ENCODE data around the gene ADAT2.

ADAT2 gene

DNA sequence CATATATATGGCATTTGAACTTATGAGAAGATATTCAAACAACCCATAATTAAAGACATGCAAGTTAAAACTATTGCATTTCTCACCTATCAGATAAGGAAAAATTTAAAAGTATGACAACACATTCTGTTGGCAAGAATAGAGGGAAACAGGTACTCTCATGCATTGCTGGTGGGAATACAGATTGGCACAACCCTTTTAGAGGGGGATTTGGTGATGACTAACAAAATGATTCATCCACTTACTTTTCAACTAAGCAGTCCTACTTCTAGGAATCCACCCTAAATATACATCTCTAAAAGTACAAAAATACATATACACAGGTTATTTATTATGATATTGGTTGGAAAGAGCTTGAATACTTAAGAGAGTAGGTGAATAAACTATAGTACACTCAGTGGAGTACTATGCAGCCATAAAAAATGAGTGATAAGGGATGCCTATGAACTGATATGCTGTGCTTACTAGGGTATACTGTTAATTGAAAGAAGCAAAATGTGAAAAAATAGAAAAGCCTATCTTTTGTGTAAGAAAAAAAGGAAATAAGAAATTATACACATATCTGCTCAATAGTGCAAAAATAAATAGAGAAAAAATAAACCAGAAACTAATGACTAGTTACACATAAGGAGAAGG is 42.2 kb downstream of the ADAT2 start:
- Histone ChIP-seq H3K4me1 (ENCODE audit: control insufficient read depth, insufficient read depth, low read length) (no peaks in the 10 kb centered on the region), H3K36me3 (ENCODE audit: control insufficient read depth in 2 of 2, insufficient read depth in 2 of 2, low read length in 2 of 2) (no peaks in the 10 kb centered on the region), H3K9me3 (ENCODE audit: control insufficient read depth in 2 of 2, low read length in 2 of 2) (no peaks in the 10 kb centered on the region), H3K9ac (ENCODE audit: low read length in 2 of 2) (no peak overlapping the region), H3K4me3 (ENCODE audit: low read length in 2 of 2) (no peak overlapping the region), H3K27ac (ENCODE audit: low read length) (no peak overlapping the region), H3K27me3 (ENCODE audit: control insufficient read depth in 1 of 2, insufficient read depth in 2 of 2, low read length in 2 of 2) (no peaks in the 10 kb centered on the region)

DNA sequence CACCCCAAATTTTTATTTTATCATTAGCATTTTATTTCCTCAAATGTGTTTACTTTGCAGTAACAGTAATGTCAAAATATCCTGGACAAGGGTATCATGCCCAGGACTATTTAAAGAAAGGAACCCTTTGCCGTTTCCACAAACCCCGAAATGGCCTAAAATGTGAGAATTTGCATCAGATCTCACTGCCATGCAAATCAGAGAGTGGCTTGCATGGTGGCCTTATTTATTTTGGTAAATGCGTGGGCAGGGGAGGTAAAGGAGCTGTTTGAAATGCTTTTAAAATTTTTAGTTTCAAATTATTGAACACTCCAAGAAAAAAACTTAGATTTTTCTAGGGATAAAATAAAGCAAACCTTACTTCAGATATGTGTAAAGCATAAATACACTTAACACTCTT is 43.8 kb downstream of the ADAT2 start:
- Histone ChIP-seq H3K4me3 (ENCODE audit: low read length in 2 of 2) (no peak overlapping the region), H3K9me3 (ENCODE audit: control insufficient read depth in 2 of 2, low read length in 2 of 2) (no peaks in the 10 kb centered on the region), H3K36me3 (ENCODE audit: control insufficient read depth in 2 of 2, insufficient read depth in 2 of 2, low read length in 2 of 2) (no peaks in the 10 kb centered on the region), H3K27me3 (ENCODE audit: control insufficient read depth in 1 of 2, insufficient read depth in 2 of 2, low read length in 2 of 2) (no peaks in the 10 kb centered on the region), H3K9ac (ENCODE audit: low read length in 2 of 2) (no peak overlapping the region), H3K27ac (ENCODE audit: low read length) (no peak overlapping the region), H3K4me1 (ENCODE audit: control insufficient read depth, insufficient read depth, low read length) (no peaks in the 10 kb centered on the region)

DNA sequence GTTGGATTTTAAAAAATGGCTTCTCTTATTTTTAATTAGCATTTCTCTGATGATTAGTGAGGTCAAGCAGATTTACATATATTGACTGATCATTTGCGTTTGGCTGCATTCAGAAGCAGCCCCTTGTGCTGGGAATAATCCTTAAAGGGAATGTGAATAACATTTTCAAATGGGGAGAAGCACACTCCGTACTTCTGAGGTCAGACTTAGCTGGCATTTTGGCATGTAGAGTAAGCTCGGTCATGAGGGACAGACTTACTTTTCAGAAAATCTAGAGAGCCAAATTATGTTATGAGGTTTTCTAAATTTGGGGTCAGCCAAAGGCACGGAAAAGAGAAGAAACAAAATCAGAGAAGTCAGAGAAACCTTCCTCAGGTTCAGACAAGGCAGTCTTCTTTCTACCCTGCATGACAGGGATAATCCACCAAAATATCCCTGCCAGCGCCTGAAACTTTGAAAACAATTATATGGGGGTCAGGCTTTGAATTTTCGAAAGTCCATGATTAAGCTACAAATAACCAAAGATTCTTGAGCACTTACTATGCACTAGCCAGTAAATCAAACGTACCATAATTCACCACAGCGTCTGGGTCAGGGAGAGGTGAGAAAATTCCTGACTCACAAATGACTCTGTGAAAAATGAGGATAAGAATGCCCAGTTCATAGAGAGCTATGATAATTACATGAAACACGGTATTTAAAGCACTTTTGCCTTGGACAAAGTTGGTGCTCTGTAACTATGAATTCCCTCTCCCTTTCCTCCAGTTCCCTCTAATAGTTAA is 44.9 kb downstream of the ADAT2 start:
- no peak overlapping the region for H3K9ac ChIP-seq (ENCODE audit: low read length in 2 of 2)
- H3K27me3 ChIP-seq (ENCODE audit: control insufficient read depth in 1 of 2, insufficient read depth in 2 of 2, low read length in 2 of 2), result no peaks in the 10 kb centered on the region
- H3K27ac ChIP-seq (ENCODE audit: low read length), result no peak overlapping the region
- H3K4me3 ChIP-seq (ENCODE audit: low read length in 2 of 2), result no peak overlapping the region
- H3K4me1 ChIP-seq (ENCODE audit: control insufficient read depth, insufficient read depth, low read length), result no peaks in the 10 kb centered on the region
- no peaks in the 10 kb centered on the region for H3K36me3 ChIP-seq (ENCODE audit: control insufficient read depth in 2 of 2, insufficient read depth in 2 of 2, low read length in 2 of 2)
- no peaks in the 10 kb centered on the region for H3K9me3 ChIP-seq (ENCODE audit: control insufficient read depth in 2 of 2, low read length in 2 of 2)

DNA sequence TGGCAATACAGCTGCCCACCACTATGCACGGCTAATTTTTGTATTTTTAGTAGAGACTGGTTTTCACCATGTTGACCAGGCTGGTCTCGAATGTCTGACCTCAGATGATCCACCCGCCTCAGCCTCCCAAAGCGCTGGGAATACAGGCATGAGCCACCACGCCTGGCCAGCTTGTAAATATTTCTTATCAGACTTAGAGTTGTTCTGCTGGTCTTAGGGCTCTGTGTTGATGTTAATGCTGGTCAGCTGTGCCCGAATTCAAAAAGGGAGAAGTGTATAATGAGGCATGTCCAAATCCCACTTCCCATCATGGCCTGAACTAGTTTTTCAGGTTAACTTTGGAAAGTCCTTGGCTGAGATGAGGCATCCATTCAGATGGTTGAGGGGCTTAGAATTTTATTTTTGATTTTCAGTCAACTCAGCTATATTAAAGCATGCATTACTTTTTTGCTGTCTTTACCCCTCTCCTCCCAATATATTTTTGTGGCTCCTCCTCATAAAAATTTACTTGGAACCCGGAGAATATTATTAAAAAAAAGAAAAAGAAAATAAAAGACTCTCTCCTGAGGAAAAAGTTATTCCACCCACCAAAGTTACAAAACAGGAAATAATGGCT is 47.7 kb downstream of the ADAT2 start:
- Histone ChIP-seq H3K27me3 (ENCODE audit: control insufficient read depth in 1 of 2, insufficient read depth in 2 of 2, low read length in 2 of 2) (no peaks in the 10 kb centered on the region), H3K9ac (ENCODE audit: low read length in 2 of 2) (no peak overlapping the region), H3K4me1 (ENCODE audit: control insufficient read depth, insufficient read depth, low read length) (no peaks in the 10 kb centered on the region), H3K9me3 (ENCODE audit: control insufficient read depth in 2 of 2, low read length in 2 of 2) (no peaks in the 10 kb centered on the region), H3K4me3 (ENCODE audit: low read length in 2 of 2) (no peak overlapping the region), H3K27ac (ENCODE audit: low read length) (no peak overlapping the region), H3K36me3 (ENCODE audit: control insufficient read depth in 2 of 2, insufficient read depth in 2 of 2, low read length in 2 of 2) (no peaks in the 10 kb centered on the region)

DNA sequence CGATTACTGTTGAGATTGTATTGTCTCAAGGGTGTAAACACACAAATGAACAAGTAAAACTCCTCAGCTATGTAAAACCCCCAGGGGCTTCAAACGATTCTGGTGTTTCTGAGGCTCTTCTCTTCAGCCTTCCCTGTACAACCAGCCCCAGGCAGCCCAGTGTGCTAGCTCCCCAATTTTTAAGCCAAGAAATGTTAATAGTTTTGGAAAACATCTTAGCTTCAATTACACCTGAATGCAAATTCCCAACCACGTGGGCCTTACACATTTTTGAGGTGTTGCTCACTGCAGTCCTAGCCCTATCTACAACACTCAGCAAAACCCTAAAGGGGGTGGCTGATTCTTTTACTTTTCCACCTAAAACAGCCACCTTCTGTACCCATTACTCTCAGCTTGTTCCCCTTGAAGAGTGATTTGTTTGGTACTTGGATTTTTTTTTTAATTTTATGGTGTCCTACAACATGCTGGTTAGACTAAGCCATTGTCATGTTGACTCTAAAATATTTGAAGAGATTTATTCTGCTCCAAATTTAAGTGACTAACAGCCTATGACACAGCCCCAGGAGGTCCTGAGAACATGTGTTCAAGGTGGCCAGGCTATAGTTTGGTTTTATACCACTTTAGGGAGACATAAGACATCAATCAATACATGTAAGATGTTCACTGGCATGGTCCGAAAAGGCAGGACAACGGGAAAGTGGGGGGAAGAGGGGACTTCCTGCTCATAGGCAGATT is 48.7 kb downstream of the ADAT2 start:
- no peaks in the 10 kb centered on the region for H3K9me3 ChIP-seq (ENCODE audit: control insufficient read depth in 2 of 2, low read length in 2 of 2)
- H3K9ac ChIP-seq (ENCODE audit: low read length in 2 of 2), result no peak overlapping the region
- no peaks in the 10 kb centered on the region for H3K4me1 ChIP-seq (ENCODE audit: control insufficient read depth, insufficient read depth, low read length)
- H3K27ac ChIP-seq (ENCODE audit: low read length), result no peak overlapping the region
- no peaks in the 10 kb centered on the region for H3K27me3 ChIP-seq (ENCODE audit: control insufficient read depth in 1 of 2, insufficient read depth in 2 of 2, low read length in 2 of 2)
- H3K36me3 ChIP-seq (ENCODE audit: control insufficient read depth in 2 of 2, insufficient read depth in 2 of 2, low read length in 2 of 2), result no peaks in the 10 kb centered on the region
- H3K4me3 ChIP-seq (ENCODE audit: low read length in 2 of 2), result no peak overlapping the region

DNA sequence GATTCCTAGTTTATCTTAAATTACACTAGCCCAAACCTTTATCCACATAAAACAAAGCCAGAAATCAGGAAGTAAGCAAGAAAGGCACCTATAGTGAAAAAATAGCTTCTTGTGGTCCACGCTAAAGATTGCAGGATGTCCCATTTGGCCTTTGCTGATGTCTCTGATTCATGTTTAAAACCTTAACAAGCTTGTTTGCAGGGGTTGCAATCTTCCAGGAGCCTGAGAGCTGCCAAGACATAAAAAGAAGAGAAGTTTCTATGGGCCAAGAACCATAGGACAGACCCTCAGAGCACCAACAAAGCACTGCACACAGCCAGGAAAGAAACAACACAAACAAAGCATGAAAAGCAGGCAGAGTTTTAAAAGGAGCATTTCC is 49.4 kb downstream of the ADAT2 start:
- no peak overlapping the region for H3K27ac ChIP-seq (ENCODE audit: low read length)
- H3K4me3 ChIP-seq (ENCODE audit: low read length in 2 of 2), result no peak overlapping the region
- no peaks in the 10 kb centered on the region for H3K36me3 ChIP-seq (ENCODE audit: control insufficient read depth in 2 of 2, insufficient read depth in 2 of 2, low read length in 2 of 2)
- H3K4me1 ChIP-seq (ENCODE audit: control insufficient read depth, insufficient read depth, low read length), result no peaks in the 10 kb centered on the region
- H3K9me3 ChIP-seq (ENCODE audit: control insufficient read depth in 2 of 2, low read length in 2 of 2), result no peaks in the 10 kb centered on the region
- H3K9ac ChIP-seq (ENCODE audit: low read length in 2 of 2), result no peak overlapping the region
- H3K27me3 ChIP-seq (ENCODE audit: control insufficient read depth in 1 of 2, insufficient read depth in 2 of 2, low read length in 2 of 2), result no peaks in the 10 kb centered on the region

DNA sequence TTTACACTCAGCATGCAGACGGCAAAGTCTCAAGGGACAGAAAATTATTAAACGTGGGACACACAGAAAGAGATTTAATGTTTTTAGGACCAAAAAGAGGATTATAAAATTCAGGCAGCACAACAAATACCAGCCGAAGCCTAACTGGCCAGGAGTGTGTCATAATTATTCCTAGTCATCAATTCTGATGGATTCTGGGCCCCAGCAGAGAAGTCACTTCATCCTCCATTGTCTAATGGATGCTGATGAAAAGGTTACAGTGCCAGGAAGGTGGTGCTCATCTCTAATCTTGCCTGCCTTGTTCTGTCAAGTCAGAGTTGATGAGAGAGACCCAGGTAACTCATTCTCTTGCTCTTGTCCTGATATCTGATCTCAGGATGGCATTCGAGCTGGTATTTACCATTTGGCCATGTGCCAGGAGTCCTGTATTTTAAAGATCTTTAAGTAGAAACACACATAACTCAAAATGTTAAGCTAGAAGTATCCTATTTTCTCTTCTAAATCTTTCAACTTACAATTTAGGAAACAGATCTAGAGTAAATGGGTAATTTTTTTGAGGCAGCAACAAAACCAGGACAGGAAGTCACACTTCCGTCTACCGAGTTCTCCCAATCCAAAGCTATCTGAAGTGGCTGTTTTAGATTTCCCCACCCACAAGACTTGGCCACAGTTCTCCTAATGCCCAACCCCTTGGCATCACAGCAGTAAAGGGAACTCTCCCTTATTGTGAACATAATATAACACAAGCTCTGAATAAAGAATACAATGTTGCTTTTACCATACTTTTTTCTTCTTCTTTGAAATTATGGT is 50.0 kb downstream of the ADAT2 start:
- H3K9ac ChIP-seq (ENCODE audit: low read length in 2 of 2), result no peak overlapping the region
- H3K36me3 ChIP-seq (ENCODE audit: control insufficient read depth in 2 of 2, insufficient read depth in 2 of 2, low read length in 2 of 2), result no peaks in the 10 kb centered on the region
- H3K4me1 ChIP-seq (ENCODE audit: control insufficient read depth, insufficient read depth, low read length), result no peaks in the 10 kb centered on the region
- H3K4me3 ChIP-seq (ENCODE audit: low read length in 2 of 2), result no peak overlapping the region
- H3K9me3 ChIP-seq (ENCODE audit: control insufficient read depth in 2 of 2, low read length in 2 of 2), result no peaks in the 10 kb centered on the region
- H3K27me3 ChIP-seq (ENCODE audit: control insufficient read depth in 1 of 2, insufficient read depth in 2 of 2, low read length in 2 of 2), result no peaks in the 10 kb centered on the region
- H3K27ac ChIP-seq (ENCODE audit: low read length), result no peak overlapping the region

DNA sequence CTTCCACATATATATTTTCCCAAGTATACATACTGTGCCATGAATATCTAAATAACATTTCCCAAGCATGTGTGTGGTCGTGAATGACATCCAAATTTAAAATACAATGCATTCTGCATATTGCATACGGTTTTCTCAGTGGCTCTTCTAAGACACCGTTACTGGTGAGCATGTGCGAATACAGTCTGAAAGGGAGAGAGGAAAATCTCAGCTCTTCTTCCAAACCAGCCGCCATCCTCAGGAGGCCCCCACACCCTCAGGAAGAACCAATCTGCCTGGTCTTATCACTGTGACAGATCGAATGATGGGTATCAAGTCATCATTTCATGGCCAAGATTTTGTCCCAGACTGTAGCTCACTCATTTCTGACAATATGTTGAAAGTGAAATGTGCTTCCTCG is 50.7 kb downstream of the ADAT2 start:
- no peak overlapping the region for H3K27ac ChIP-seq (ENCODE audit: low read length)
- H3K9ac ChIP-seq (ENCODE audit: low read length in 2 of 2), result no peak overlapping the region
- no peaks in the 10 kb centered on the region for H3K4me1 ChIP-seq (ENCODE audit: control insufficient read depth, insufficient read depth, low read length)
- H3K4me3 ChIP-seq (ENCODE audit: low read length in 2 of 2), result no peak overlapping the region
- no peaks in the 10 kb centered on the region for H3K9me3 ChIP-seq (ENCODE audit: control insufficient read depth in 2 of 2, low read length in 2 of 2)
- H3K36me3 ChIP-seq (ENCODE audit: control insufficient read depth in 2 of 2, insufficient read depth in 2 of 2, low read length in 2 of 2), result no peaks in the 10 kb centered on the region
- no peaks in the 10 kb centered on the region for H3K27me3 ChIP-seq (ENCODE audit: control insufficient read depth in 1 of 2, insufficient read depth in 2 of 2, low read length in 2 of 2)

DNA sequence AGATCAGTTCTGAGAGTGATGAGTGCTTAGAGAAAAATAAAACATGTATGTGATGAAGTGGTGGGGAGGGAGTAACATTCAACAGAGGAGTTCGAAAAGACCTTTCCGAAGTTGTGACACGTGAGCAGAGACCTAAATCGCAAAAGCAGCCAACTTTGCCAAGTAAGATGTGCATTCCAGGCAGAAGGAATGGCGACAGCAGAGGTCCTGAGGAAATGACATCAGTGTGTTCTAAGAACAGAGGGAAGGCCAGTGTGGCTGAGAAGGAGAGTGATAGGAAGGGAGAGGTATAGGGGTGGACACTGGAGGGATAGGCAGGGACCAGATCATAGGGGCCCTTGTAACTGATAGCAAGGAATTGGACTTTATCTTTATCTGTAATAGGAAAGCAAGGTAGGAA is 51.3 kb downstream of the ADAT2 start:
- Histone ChIP-seq H3K4me1 (ENCODE audit: control insufficient read depth, insufficient read depth, low read length) (no peaks in the 10 kb centered on the region), H3K36me3 (ENCODE audit: control insufficient read depth in 2 of 2, insufficient read depth in 2 of 2, low read length in 2 of 2) (no peaks in the 10 kb centered on the region), H3K9me3 (ENCODE audit: control insufficient read depth in 2 of 2, low read length in 2 of 2) (no peaks in the 10 kb centered on the region), H3K4me3 (ENCODE audit: low read length in 2 of 2) (no peak overlapping the region), H3K27ac (ENCODE audit: low read length) (no peak overlapping the region), H3K9ac (ENCODE audit: low read length in 2 of 2) (no peak overlapping the region), H3K27me3 (ENCODE audit: control insufficient read depth in 1 of 2, insufficient read depth in 2 of 2, low read length in 2 of 2) (no peaks in the 10 kb centered on the region)
